GM23338 (cell line): ENCODE measurements around the gene SAPCD1. TPM values are rescaled to one million over a fixed set of nuclear protein-coding genes. Genes with fewer than 3 reads are reported as not detected.

Experiments
- ATAC-seq: fragments of 200-7000 bp; cut with Tn5 transposase; 3 replicates; pipeline ENCODE4 v1.9.1; 2020
- DNase-seq: peaks from one replicate; pipeline ENCODE4 v3.0.0-alpha.2; 2015; ENCODE audit warnings: low spot score
- H2AFZ ChIP-seq: fragments of 200-600 bp; sonication (generic); 2 replicates; pipeline ENCODE4 v1.8.0; 2016; ENCODE audit warnings: antibody characterized with exemption, mild to moderate bottlenecking, moderate library complexity
- H3F3A ChIP-seq: fragments of 200-600 bp; sonication (generic); replicated peaks from 2 replicates; pipeline ENCODE4 v1.8.0; 2017; ENCODE audit warnings: antibody characterized with exemption, mixed run types, low read depth
- H3K27ac ChIP-seq: fragments of 200-600 bp; sonication (generic); 2 replicates; pipeline ENCODE4 v1.6.1; 2016; ENCODE audit warnings: low read depth
- H3K27me3 ChIP-seq: fragments of 200-600 bp; sonication (generic); 2 replicates; pipeline ENCODE4 v1.8.0; 2016; ENCODE audit warnings: mild to moderate bottlenecking, mixed run types, moderate library complexity; ENCODE audit not compliant: insufficient read depth
- H3K36me3 ChIP-seq: fragments of 200-600 bp; sonication (generic); 2 replicates; pipeline ENCODE4 v1.8.0; 2016; ENCODE audit warnings: mild to moderate bottlenecking; ENCODE audit not compliant: insufficient read depth
- H3K4me1 ChIP-seq: fragments of 200-600 bp; sonication (generic); 2 replicates; pipeline ENCODE4 v1.8.0; 2016; ENCODE audit warnings: mild to moderate bottlenecking, moderate library complexity; ENCODE audit not compliant: insufficient read depth
- H3K4me2 ChIP-seq: fragments of 200-600 bp; sonication (generic); 2 replicates; pipeline ENCODE4 v1.7.1; 2017; ENCODE audit warnings: mixed run types
- H3K4me3 ChIP-seq: fragments of 200-600 bp; sonication (generic); 2 replicates; pipeline ENCODE4 v1.6.1; 2016; ENCODE audit warnings: mixed run types
- H3K79me2 ChIP-seq: fragments of 200-600 bp; sonication (generic); replicated peaks from 2 replicates; pipeline ENCODE4 v1.8.0; 2017; ENCODE audit warnings: mild to moderate bottlenecking; ENCODE audit not compliant: insufficient read depth
- H3K9me2 ChIP-seq: fragments of 200-600 bp; sonication (generic); 2 replicates; pipeline ENCODE4 v1.8.0; 2017; ENCODE audit not compliant: insufficient read depth
- H4K20me1 ChIP-seq: fragments of 200-600 bp; sonication (generic); replicated peaks from 2 replicates; pipeline ENCODE4 v1.8.0; 2017; ENCODE audit warnings: mild to moderate bottlenecking; ENCODE audit not compliant: insufficient read depth
- H3K27ac Mint-ChIP-seq: 2 replicates; pipeline ENCODE4 v1.8.0; 2020; ENCODE audit warnings: inconsistent platforms, mild to moderate bottlenecking, moderate library complexity, mixed read lengths
- H3K27me3 Mint-ChIP-seq: 3 replicates; pipeline ENCODE4 v1.8.0; 2022; ENCODE audit warnings: low read depth, mild to moderate bottlenecking, moderate library complexity, mixed read lengths, inconsistent platforms; ENCODE audit not compliant: insufficient read depth, poor library complexity
- H3K36me3 Mint-ChIP-seq: 3 replicates; pipeline ENCODE4 v1.8.0; 2021; ENCODE audit warnings: low read depth, mild to moderate bottlenecking, inconsistent platforms, moderate library complexity, mixed read lengths
- H3K4me1 Mint-ChIP-seq: 3 replicates; pipeline ENCODE4 v1.8.0; 2020; ENCODE audit warnings: mild to moderate bottlenecking, inconsistent platforms, mixed read lengths
- H3K4me3 Mint-ChIP-seq: 3 replicates; pipeline ENCODE4 v1.8.0; 2021; ENCODE audit warnings: moderate library complexity, mild to moderate bottlenecking, inconsistent platforms, mixed read lengths
- H3K9me3 Mint-ChIP-seq: 3 replicates; pipeline ENCODE4 v1.8.0; 2020; ENCODE audit warnings: moderate library complexity, mild to moderate bottlenecking, inconsistent platforms, mixed read lengths
- CREB1 ChIP-seq: fragments of 250-450 bp; sonication (Bioruptor Pico); IDR thresholded peaks from 2 replicates; pipeline ENCODE4 v1.5.0; 2020; ENCODE audit warnings: low read depth, mild to moderate bottlenecking, moderate library complexity
- EZH2 ChIP-seq: fragments of 200-600 bp; sonication (generic); IDR thresholded peaks from one replicate; pipeline ENCODE4 v1.8.0; 2017; ENCODE audit warnings: antibody characterized with exemption, mild to moderate bottlenecking, low read depth; ENCODE audit not compliant: unreplicated experiment
- EZH2phosphoT487 ChIP-seq: fragments of 200-600 bp; sonication (generic); IDR thresholded peaks from one replicate; pipeline ENCODE4 v1.8.1; 2018; ENCODE audit warnings: antibody characterized with exemption; ENCODE audit not compliant: unreplicated experiment
- JUNB ChIP-seq: IDR thresholded peaks from one replicate; pipeline ENCODE4 v1.6.1; 2016; ENCODE audit warnings: antibody characterized with exemption; ENCODE audit not compliant: unreplicated experiment
- POLR2AphosphoS5 ChIP-seq: IDR thresholded peaks from 2 replicates; pipeline ENCODE4 v1.6.1; 2016; ENCODE audit warnings: antibody characterized with exemption, low read depth
- STAT1 ChIP-seq: IDR thresholded peaks from one replicate; pipeline ENCODE4 v1.6.1; 2016; ENCODE audit warnings: antibody characterized with exemption; ENCODE audit not compliant: unreplicated experiment
- ZNF331 ChIP-seq: fragments of 250-450 bp; sonication (Bioruptor Pico); IDR thresholded peaks from 2 replicates; pipeline ENCODE4 v1.5.0; 2020; ENCODE audit warnings: low read depth, mild to moderate bottlenecking, moderate library complexity
- polyA plus RNA-seq: library from polyadenylated mRNA; unstranded; fragments of >200 nt; fragmentation: Nextera tagmentation; extraction: Ambion mirVana; gene quantifications from 2 replicates; pipeline ENCODE4 v1.2.1, GENCODE V29; 2016
- total RNA-seq: library from RNA; depleted of rRNA; stranded (reverse); fragments of >200 nt; shearing (Covaris generic); gene quantifications from 2 replicates; pipeline ENCODE4 v1.2.3, GENCODE V29; 2014
- TF ChIP-seq, protein P1 (sequence below): fragments of 250-450 bp; sonication (Bioruptor Pico); IDR thresholded peaks from 2 replicates; pipeline ENCODE4 v1.5.0; 2020; ENCODE audit warnings: mild to moderate bottlenecking, moderate library complexity
- TF ChIP-seq, protein P2 (sequence below): IDR thresholded peaks from 2 replicates; pipeline ENCODE4 v1.6.1; 2016; ENCODE audit warnings: antibody characterized with exemption
- TF ChIP-seq, protein P3 (sequence below): IDR thresholded peaks from one replicate; pipeline ENCODE4 v1.6.1; 2018; ENCODE audit warnings: antibody characterized with exemption; ENCODE audit not compliant: unreplicated experiment

The SAPCD1 gene
- total and polyA plus RNA-seq, 2 experiments from 2014 or later, result 3.9 to 5.0 TPM

DNA sequence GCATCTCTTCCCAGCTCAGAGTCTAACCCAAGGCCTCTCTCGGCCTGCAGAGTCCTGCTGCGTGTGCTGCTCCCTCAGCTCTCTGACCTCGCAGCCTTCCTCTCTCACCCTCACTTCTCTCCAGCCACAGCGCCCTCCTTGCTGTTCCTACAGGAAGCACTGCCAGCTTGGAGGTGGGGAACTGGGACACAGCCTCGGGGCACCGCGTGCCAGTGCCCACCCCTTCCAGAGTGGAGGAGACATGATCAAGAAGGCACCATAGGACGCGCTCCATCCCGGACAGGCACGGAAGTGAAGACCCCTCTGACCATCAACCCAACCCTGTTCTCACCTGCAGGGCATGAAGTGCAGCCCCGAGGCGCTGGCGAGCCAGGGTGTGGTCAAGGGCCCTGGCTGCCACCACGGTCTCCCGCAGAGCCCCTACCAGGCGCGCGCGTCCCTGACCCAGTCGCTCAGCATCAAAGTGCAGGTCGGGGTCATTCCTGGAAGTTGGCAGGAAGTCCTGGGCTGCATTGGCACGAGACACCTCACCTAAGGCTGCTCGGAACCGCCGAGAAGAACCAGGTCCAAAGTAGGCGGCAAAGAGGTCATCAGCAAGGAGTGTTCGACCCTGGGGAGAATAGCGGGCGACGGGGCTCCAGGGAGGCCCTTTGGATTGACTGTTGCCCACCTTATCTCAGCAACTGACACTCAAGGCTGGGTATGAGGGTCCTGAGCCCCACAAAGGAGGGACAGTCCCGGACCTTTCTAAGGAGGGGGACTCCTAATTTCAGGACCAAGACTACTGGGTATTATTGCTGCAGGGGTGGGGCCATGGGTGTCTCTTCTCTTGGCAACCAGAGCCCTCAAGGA is 13.4 kb downstream of the SAPCD1 start:
- Mint-ChIP-seq H3K9me3 (no peaks in the 10 kb centered on the region), H3K27me3 (peaks cover 22% of the 10 kb centered on the region), H3K4me3 (no peak overlapping the region), H3K4me1 (no peaks in the 10 kb centered on the region), H3K36me3 (peaks cover 20% of the 10 kb centered on the region), H3K27ac (no peak overlapping the region)
- Histone ChIP-seq H3K9me2 (no peaks in the 10 kb centered on the region), H3K4me1 (no peaks in the 10 kb centered on the region), H4K20me1 (no peaks in the 10 kb centered on the region; the same call in 1 of the 2 replicates), H3K79me2 (no peaks in the 10 kb centered on the region), H3K4me3 (no peak overlapping the region), H2AFZ (no peak overlapping the region), H3K27me3 (no peaks in the 10 kb centered on the region), H3K36me3 (no peaks in the 10 kb centered on the region), H3K27ac (no peak overlapping the region), H3F3A (peaks cover 4% of the 10 kb centered on the region; the same call in 1 of the 2 replicates), H3K4me2 (no peak overlapping the region)
- no peak for DNase-seq
- no peak for TF ChIP-seq POLR2AphosphoS5
- no peak for TF ChIP-seq JUNB
- TF ChIP-seq, protein P1, sequence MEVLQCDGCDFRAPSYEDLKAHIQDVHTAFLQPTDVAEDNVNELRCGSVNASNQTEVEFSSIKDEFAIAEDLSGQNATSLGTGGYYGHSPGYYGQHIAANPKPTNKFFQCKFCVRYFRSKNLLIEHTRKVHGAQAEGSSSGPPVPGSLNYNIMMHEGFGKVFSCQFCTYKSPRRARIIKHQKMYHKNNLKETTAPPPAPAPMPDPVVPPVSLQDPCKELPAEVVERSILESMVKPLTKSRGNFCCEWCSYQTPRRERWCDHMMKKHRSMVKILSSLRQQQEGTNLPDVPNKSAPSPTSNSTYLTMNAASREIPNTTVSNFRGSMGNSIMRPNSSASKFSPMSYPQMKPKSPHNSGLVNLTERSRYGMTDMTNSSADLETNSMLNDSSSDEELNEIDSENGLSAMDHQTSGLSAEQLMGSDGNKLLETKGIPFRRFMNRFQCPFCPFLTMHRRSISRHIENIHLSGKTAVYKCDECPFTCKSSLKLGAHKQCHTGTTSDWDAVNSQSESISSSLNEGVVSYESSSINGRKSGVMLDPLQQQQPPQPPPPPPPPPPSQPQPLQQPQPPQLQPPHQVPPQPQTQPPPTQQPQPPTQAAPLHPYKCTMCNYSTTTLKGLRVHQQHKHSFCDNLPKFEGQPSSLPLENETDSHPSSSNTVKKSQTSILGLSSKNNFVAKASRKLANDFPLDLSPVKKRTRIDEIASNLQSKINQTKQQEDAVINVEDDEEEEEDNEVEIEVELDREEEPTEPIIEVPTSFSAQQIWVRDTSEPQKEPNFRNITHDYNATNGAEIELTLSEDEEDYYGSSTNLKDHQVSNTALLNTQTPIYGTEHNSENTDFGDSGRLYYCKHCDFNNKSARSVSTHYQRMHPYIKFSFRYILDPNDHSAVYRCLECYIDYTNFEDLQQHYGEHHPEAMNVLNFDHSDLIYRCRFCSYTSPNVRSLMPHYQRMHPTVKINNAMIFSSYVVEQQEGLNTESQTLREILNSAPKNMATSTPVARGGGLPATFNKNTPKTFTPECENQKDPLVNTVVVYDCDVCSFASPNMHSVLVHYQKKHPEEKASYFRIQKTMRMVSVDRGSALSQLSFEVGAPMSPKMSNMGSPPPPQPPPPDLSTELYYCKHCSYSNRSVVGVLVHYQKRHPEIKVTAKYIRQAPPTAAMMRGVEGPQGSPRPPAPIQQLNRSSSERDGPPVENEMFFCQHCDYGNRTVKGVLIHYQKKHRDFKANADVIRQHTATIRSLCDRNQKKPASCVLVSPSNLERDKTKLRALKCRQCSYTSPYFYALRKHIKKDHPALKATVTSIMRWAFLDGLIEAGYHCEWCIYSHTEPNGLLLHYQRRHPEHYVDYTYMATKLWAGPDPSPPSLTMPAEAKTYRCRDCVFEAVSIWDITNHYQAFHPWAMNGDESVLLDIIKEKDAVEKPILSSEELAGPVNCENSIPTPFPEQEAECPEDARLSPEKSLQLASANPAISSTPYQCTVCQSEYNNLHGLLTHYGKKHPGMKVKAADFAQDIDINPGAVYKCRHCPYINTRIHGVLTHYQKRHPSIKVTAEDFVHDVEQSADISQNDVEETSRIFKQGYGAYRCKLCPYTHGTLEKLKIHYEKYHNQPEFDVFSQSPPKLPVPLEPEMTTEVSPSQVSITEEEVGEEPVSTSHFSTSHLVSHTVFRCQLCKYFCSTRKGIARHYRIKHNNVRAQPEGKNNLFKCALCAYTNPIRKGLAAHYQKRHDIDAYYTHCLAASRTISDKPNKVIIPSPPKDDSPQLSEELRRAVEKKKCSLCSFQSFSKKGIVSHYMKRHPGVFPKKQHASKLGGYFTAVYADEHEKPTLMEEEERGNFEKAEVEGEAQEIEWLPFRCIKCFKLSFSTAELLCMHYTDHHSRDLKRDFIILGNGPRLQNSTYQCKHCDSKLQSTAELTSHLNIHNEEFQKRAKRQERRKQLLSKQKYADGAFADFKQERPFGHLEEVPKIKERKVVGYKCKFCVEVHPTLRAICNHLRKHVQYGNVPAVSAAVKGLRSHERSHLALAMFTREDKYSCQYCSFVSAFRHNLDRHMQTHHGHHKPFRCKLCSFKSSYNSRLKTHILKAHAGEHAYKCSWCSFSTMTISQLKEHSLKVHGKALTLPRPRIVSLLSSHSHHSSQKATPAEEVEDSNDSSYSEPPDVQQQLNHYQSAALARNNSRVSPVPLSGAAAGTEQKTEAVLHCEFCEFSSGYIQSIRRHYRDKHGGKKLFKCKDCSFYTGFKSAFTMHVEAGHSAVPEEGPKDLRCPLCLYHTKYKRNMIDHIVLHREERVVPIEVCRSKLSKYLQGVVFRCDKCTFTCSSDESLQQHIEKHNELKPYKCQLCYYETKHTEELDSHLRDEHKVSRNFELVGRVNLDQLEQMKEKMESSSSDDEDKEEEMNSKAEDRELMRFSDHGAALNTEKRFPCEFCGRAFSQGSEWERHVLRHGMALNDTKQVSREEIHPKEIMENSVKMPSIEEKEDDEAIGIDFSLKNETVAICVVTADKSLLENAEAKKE (CRISPR knock-in tag), result no peak
- no peak for TF ChIP-seq CREB1 (CRISPR knock-in tag)
- TF ChIP-seq STAT1, result no peak
- TF ChIP-seq, protein P2, sequence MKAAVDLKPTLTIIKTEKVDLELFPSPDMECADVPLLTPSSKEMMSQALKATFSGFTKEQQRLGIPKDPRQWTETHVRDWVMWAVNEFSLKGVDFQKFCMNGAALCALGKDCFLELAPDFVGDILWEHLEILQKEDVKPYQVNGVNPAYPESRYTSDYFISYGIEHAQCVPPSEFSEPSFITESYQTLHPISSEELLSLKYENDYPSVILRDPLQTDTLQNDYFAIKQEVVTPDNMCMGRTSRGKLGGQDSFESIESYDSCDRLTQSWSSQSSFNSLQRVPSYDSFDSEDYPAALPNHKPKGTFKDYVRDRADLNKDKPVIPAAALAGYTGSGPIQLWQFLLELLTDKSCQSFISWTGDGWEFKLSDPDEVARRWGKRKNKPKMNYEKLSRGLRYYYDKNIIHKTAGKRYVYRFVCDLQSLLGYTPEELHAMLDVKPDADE, result no peak
- TF ChIP-seq, protein P3, sequence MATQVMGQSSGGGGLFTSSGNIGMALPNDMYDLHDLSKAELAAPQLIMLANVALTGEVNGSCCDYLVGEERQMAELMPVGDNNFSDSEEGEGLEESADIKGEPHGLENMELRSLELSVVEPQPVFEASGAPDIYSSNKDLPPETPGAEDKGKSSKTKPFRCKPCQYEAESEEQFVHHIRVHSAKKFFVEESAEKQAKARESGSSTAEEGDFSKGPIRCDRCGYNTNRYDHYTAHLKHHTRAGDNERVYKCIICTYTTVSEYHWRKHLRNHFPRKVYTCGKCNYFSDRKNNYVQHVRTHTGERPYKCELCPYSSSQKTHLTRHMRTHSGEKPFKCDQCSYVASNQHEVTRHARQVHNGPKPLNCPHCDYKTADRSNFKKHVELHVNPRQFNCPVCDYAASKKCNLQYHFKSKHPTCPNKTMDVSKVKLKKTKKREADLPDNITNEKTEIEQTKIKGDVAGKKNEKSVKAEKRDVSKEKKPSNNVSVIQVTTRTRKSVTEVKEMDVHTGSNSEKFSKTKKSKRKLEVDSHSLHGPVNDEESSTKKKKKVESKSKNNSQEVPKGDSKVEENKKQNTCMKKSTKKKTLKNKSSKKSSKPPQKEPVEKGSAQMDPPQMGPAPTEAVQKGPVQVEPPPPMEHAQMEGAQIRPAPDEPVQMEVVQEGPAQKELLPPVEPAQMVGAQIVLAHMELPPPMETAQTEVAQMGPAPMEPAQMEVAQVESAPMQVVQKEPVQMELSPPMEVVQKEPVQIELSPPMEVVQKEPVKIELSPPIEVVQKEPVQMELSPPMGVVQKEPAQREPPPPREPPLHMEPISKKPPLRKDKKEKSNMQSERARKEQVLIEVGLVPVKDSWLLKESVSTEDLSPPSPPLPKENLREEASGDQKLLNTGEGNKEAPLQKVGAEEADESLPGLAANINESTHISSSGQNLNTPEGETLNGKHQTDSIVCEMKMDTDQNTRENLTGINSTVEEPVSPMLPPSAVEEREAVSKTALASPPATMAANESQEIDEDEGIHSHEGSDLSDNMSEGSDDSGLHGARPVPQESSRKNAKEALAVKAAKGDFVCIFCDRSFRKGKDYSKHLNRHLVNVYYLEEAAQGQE, result no peak
- TF ChIP-seq ZNF331 (CRISPR knock-in tag), result no peak
- TF ChIP-seq EZH2, result no peak
- no peak for TF ChIP-seq EZH2phosphoT487
- no peak for ATAC-seq
